ENCODE results near the gene ADGRD1. TPM values are rescaled to one million over a fixed set of nuclear protein-coding genes. Genes with fewer than 3 reads are reported as not detected.

Gene ADGRD1
- total RNA-seq, 4 donors from 2014 or later: 28.2 to 52.4 (median 41.8) TPM

GRCh38 chr12:131008913-131009270 lies 55.2 kb downstream of the ADGRD1 start:
- Histone ChIP-seq H3K4me1 (peaks cover 21 to 30% (median 22%) of the 10 kb centered on the region in 4 donors), H3K4me3 (no peak overlapping the region), H3K9me3 (no peaks in the 10 kb centered on the region), H3K27me3 (no peaks in the 10 kb centered on the region), H3K27ac (replicated peaks in 1 of 4) (no peak overlapping the region), H3K36me3 (peaks cover 0 to 65% (median 35%) of the 10 kb centered on the region in 4 donors)
- intact Hi-C loops (cut with DNase I): loop anchor here (10.0 kb wide), 1 partner anchor 94 kb away; no protein-coding TSS in a partner anchor
- TF ChIP-seq CTCF (IDR thresholded peaks at IDR 0.05): no peak
- no peak for TF ChIP-seq EP300 (IDR thresholded peaks at IDR 0.05)
- TF ChIP-seq POLR2AphosphoS5 (IDR thresholded peaks at IDR 0.05): no peak
- no peak for TF ChIP-seq POLR2A (IDR thresholded peaks at IDR 0.05; ENCODE audit: low read depth)
- 83% methylated on average over 14 of the region's 17 CpGs for WGBS
- no peak for DNase-seq (ENCODE audit: extremely low spot score)

DNA sequence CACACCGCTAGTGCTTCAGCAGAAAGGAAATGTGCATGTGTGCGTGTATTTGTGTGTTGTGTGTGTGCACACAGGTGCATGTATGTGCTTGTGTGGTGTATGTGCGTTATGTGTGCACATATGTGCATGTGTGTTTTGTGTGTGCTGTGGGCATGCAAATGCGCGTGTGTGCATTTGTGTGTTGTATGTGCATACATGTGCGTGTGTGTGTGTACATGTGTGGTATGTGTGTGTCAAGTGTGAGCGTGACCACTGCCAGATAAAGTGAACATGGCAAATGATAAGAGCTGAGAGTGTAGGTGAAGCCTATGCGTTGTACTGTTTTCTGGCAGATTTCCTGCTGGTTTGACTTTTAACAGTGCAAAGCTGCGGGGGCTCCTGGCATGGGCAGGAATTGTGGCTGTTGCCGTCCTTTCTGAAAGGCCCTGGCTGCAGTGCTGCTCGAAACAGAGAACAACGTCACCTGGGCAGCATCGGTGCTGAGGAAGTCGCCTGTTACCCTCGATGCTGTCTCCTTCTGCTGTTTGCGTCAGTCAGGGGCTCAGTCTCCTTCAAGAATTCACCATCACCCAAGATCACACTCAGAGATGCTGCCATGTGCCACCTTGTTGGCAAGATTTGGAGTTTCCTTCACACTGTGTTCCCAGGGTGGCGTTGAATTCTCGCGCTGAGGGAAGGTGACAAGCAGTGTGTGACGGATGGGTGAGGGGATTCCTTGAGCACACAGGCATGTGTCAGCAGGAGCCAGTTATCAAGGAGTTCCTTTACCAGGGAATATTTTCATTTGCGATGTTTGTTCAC lies 56.1 kb downstream of the ADGRD1 start:
- Histone ChIP-seq H3K4me1 (peaks cover 21 to 30% (median 22%) of the 10 kb centered on the region in 4 donors), H3K27me3 (no peaks in the 10 kb centered on the region), H3K36me3 (peaks cover 8 to 65% (median 34%) of the 10 kb centered on the region in 4 donors), H3K27ac (replicated peaks in 1 of 4) (no peak overlapping the region), H3K4me3 (no peak overlapping the region), H3K9me3 (no peaks in the 10 kb centered on the region)
- no peak for TF ChIP-seq POLR2AphosphoS5 (IDR thresholded peaks at IDR 0.05)
- TF ChIP-seq CTCF (IDR thresholded peaks at IDR 0.05): no peak
- no peak for TF ChIP-seq POLR2A (IDR thresholded peaks at IDR 0.05; ENCODE audit: low read depth)
- TF ChIP-seq EP300 (IDR thresholded peaks at IDR 0.05): no peak
- DNase-seq (ENCODE audit: extremely low spot score): no peak
- WGBS: 86% methylated on average over 19 of the region's 21 CpGs
- intact Hi-C loops (cut with DNase I): loop anchor here (10.0 kb wide), 1 partner anchor 95 kb away; no protein-coding TSS in a partner anchor

DNA sequence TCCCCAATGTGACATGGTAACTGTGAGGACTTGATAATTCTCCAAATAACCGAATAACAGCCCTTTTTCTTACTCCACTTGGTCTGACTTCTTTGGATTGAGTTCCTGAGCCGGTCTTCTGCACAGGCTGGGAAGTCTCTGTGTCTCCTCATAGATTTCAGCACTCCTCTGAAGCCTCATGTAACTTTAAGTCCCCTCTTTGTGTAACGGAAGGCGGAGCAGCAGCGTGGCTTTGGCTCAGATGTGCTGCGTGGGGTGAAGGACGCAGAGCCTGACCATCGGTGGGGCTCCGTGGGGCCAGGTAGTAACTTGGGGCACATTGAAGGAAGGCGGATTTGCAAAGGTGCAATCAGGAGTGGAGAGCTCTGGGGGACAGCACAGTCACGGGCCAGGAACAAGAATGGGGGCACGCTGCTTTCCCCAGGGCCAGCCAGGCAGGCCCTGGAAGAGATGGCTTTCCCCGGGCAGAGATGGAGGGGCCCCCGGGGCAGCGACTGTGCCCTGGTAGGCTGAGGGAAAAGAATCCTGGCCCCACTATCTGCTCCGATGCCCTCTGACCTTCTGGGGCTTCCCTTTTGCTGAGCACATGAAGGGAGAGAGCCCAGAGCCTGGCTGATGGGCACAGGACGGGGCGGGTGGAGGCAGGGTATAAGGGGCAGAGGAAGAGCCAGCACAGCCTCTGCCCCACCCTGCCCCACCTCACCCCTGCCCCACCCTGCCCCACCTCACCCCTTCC lies 56.9 kb downstream of the ADGRD1 start:
- peak overlapping the region in 3 of 4 donors; percentile 22 to 57 (median 52) for H3K27ac ChIP-seq (replicated peaks in 1 of 4)

More for the DNA sequence above, 56.9 kb downstream of the ADGRD1 start:
- Histone ChIP-seq H3K4me1 (peaks cover 21 to 30% (median 22%) of the 10 kb centered on the region in 4 donors), H3K4me3 (no peak overlapping the region), H3K9me3 (no peaks in the 10 kb centered on the region), H3K36me3 (peaks cover 8 to 65% (median 33%) of the 10 kb centered on the region in 4 donors), H3K27me3 (no peaks in the 10 kb centered on the region)
- no peak for DNase-seq (ENCODE audit: extremely low spot score)
- intact Hi-C loops (cut with DNase I): no loop called here
- TF ChIP-seq POLR2AphosphoS5 (IDR thresholded peaks at IDR 0.05) (no peak), CTCF (IDR thresholded peaks at IDR 0.05) (no peak), EP300 (IDR thresholded peaks at IDR 0.05) (no peak), POLR2A (IDR thresholded peaks at IDR 0.05; ENCODE audit: low read depth) (no peak)
- WGBS: 86% methylated on average over 14 of the region's 18 CpGs

Measured in esophagus muscularis mucosa (tissue), 4 donors.